Parathyroid adenoma (tissue), 2 donors: ENCODE results near the gene MTX1.
"Not testable (repeated sequence)": the region's sequence is repeated elsewhere in the genome, so short reads cannot be mapped to it uniquely, and the experiment has no call there.

Source experiments
- H2AFZ ChIP-seq: fragments of 300-600 bp; sonication (generic); one replicate; pipeline ENCODE4 v1.7.0; 2017; ENCODE audit warnings: antibody characterized with exemption, mild to moderate bottlenecking
- H3K27ac ChIP-seq: fragments of 300-600 bp; sonication (generic); one replicate; pipeline ENCODE4 v1.7.0; 2017
- H3K27me3 ChIP-seq: fragments of 300-600 bp; sonication (generic); one replicate; pipeline ENCODE4 v1.7.0; 2017; ENCODE audit warnings: low read length; ENCODE audit not compliant: control insufficient read depth, insufficient read depth
- H3K36me3 ChIP-seq: fragments of 300-600 bp; sonication (generic); one replicate; pipeline ENCODE4 v1.7.0; 2017; ENCODE audit warnings: low read length; ENCODE audit not compliant: control insufficient read depth, insufficient read depth
- H3K4me1 ChIP-seq: fragments of 300-600 bp; sonication (generic); one replicate; pipeline ENCODE4 v1.7.0; 2017; ENCODE audit warnings: control low read depth
- H3K4me2 ChIP-seq: fragments of 300-600 bp; sonication (generic); one replicate; pipeline ENCODE4 v1.7.0; 2017; ENCODE audit warnings: low read length
- H3K4me3 ChIP-seq: fragments of 300-600 bp; sonication (generic); one replicate; pipeline ENCODE4 v1.7.0; 2017; ENCODE audit warnings: low read depth, low read length
- H3K79me2 ChIP-seq: fragments of 300-600 bp; sonication (generic); one replicate; pipeline ENCODE4 v1.7.0; 2017; ENCODE audit warnings: control low read depth
- H3K9ac ChIP-seq: fragments of 300-600 bp; sonication (generic); one replicate; pipeline ENCODE4 v1.7.0; 2017; ENCODE audit warnings: mild to moderate bottlenecking
- H3K9me3 ChIP-seq: fragments of 300-600 bp; sonication (generic); one replicate; pipeline ENCODE4 v1.7.0; 2017; ENCODE audit warnings: low read length; ENCODE audit not compliant: control insufficient read depth
- CTCF ChIP-seq: fragments of 300-600 bp; sonication (generic); IDR thresholded peaks from one replicate; pipeline ENCODE4 v1.7.0; 2017; ENCODE audit warnings: antibody characterized with exemption, mild to moderate bottlenecking
- donor health status: primary hyperparathyroidism.

Gene MTX1

GRCh38 chr1:155166051-155166470 is 42.4 kb upstream of the MTX1 start:
- peak overlapping the region; percentile 24 for H3K27ac ChIP-seq
- TF ChIP-seq CTCF: no peak
- no peak overlapping the region for H3K9ac ChIP-seq

GRCh38 chr1:155166471-155167165 is 41.9 kb upstream of the MTX1 start:
- Histone ChIP-seq H3K4me3 (no peak overlapping the region), H3K79me2 (no peaks in the 10 kb centered on the region), H3K4me2 (peak overlapping the region; percentile 1), H3K36me3 (no peaks in the 10 kb centered on the region), H2AFZ (no peak overlapping the region), H3K9me3 (no peaks in the 10 kb centered on the region), H3K27ac (peak overlapping the region; percentile 24), H3K4me1 (no peaks in the 10 kb centered on the region), H3K9ac (no peak overlapping the region), H3K27me3 (no peaks in the 10 kb centered on the region)
- TF ChIP-seq CTCF: no peak

More at GRCh38 chr1:155166051-155166470, 42.4 kb upstream of the MTX1 start:
- no peaks in the 10 kb centered on the region for H3K36me3 ChIP-seq
- H3K4me1 ChIP-seq: no peaks in the 10 kb centered on the region
- H3K4me2 ChIP-seq: no peak overlapping the region
- H3K9me3 ChIP-seq: no peaks in the 10 kb centered on the region
- H2AFZ ChIP-seq: no peak overlapping the region
- no peaks in the 10 kb centered on the region for H3K27me3 ChIP-seq
- H3K4me3 ChIP-seq: no peak overlapping the region
- H3K79me2 ChIP-seq: no peaks in the 10 kb centered on the region

- no peaks in the 10 kb centered on the region for H3K27me3 ChIP-seq
- peak overlapping the region; percentile 13 for H2AFZ ChIP-seq
- H3K4me3 ChIP-seq: no peak overlapping the region
- peak overlapping the region; percentile 1 for H3K4me2 ChIP-seq
- peak overlapping the region; percentile 16 for H3K27ac ChIP-seq
- no peaks in the 10 kb centered on the region for H3K79me2 ChIP-seq
- H3K9me3 ChIP-seq: no peaks in the 10 kb centered on the region
- H3K9ac ChIP-seq: no peak overlapping the region
- no peaks in the 10 kb centered on the region for H3K4me1 ChIP-seq
- peak; percentile 77 for TF ChIP-seq CTCF
- H3K36me3 ChIP-seq: no peaks in the 10 kb centered on the region
Observed at GRCh38 chr1:155167166-155168104, 41.1 kb upstream of the MTX1 start.

GRCh38 chr1:155168105-155168445 is 40.4 kb upstream of the MTX1 start:
- H3K9me3 ChIP-seq, H3K9ac ChIP-seq, H3K79me2 ChIP-seq, H2AFZ ChIP-seq, H3K36me3 ChIP-seq, H3K4me1 ChIP-seq, H3K27ac ChIP-seq, H3K4me3 ChIP-seq, H3K27me3 ChIP-seq, H3K4me2 ChIP-seq: not testable (repeated sequence)

- Histone ChIP-seq H3K4me2 (no peak overlapping the region), H3K79me2 (no peaks in the 10 kb centered on the region), H2AFZ (no peak overlapping the region), H3K27me3 (no peaks in the 10 kb centered on the region), H3K27ac (no peak overlapping the region), H3K9ac (no peak overlapping the region), H3K9me3 (no peaks in the 10 kb centered on the region), H3K36me3 (no peaks in the 10 kb centered on the region), H3K4me3 (no peak overlapping the region), H3K4me1 (no peaks in the 10 kb centered on the region)
- TF ChIP-seq CTCF: no peak
Observed at GRCh38 chr1:155168456-155169210, 39.9 kb upstream of the MTX1 start.
